Measurements from ENCODE around the gene MMP23B.
"Not testable (repeated sequence)": the region's sequence is repeated elsewhere in the genome, so short reads cannot be mapped to it uniquely, and the experiment has no call there.

The MMP23B gene

GRCh38 chr1:1631782-1632420 lies at the start of gene MMP23B:
Gene MMP23B (plus strand): TSS chr1:1632173. CDS start chr1:1632219, 46 bp downstream.
- no peak for TF ChIP-seq ZNF274 (IDR thresholded peaks at IDR 0.05; ENCODE audit: low read depth, low read length)

GRCh38 chr1:1582585-1583346 lies 49.2 kb upstream of the MMP23B start:
- no peak for TF ChIP-seq ZNF274 (IDR thresholded peaks at IDR 0.05; ENCODE audit: low read depth, low read length)
- no peak overlapping the region for H3K4me3 ChIP-seq (ENCODE audit: low read length)

More at GRCh38 chr1:1631782-1632420, at the start of gene MMP23B:
- H3K4me3 ChIP-seq (ENCODE audit: low read length): no peak within 1 kb of the TSS

- TF ChIP-seq ZNF274 (IDR thresholded peaks at IDR 0.05; ENCODE audit: low read depth, low read length): no peak
- H3K4me3 ChIP-seq (ENCODE audit: low read length): no peak overlapping the region
Observed at GRCh38 chr1:1583347-1584010, 48.5 kb upstream of the MMP23B start.

GRCh38 chr1:1591452-1591851 lies 40.5 kb upstream of the MMP23B start:
- no peak overlapping the region for H3K4me3 ChIP-seq (ENCODE audit: low read length)
- TF ChIP-seq ZNF274 (IDR thresholded peaks at IDR 0.05; ENCODE audit: low read depth, low read length): no peak

- no peak for TF ChIP-seq ZNF274 (IDR thresholded peaks at IDR 0.05; ENCODE audit: low read depth, low read length)
- no peak overlapping the region for H3K4me3 ChIP-seq (ENCODE audit: low read length)
Observed at GRCh38 chr1:1593834-1594601, 38.0 kb upstream of the MMP23B start.

GRCh38 chr1:1594602-1595260 lies 37.2 kb upstream of the MMP23B start:
- H3K4me3 ChIP-seq (ENCODE audit: low read length): no peak overlapping the region
- no peak for TF ChIP-seq ZNF274 (IDR thresholded peaks at IDR 0.05; ENCODE audit: low read depth, low read length)

GRCh38 chr1:1595341-1595740 lies 36.6 kb upstream of the MMP23B start:
- H3K4me3 ChIP-seq (ENCODE audit: low read length): not testable (repeated sequence)

- TF ChIP-seq ZNF274 (IDR thresholded peaks at IDR 0.05; ENCODE audit: low read depth, low read length): no peak
- no peak overlapping the region for H3K4me3 ChIP-seq (ENCODE audit: low read length)
Observed at GRCh38 chr1:1596493-1597274, 35.3 kb upstream of the MMP23B start.

GRCh38 chr1:1597275-1597930 lies 34.6 kb upstream of the MMP23B start:
- TF ChIP-seq ZNF274 (IDR thresholded peaks at IDR 0.05; ENCODE audit: low read depth, low read length): no peak
- no peak overlapping the region for H3K4me3 ChIP-seq (ENCODE audit: low read length)

- no peak overlapping the region for H3K4me3 ChIP-seq (ENCODE audit: low read length)
- no peak for TF ChIP-seq ZNF274 (IDR thresholded peaks at IDR 0.05; ENCODE audit: low read depth, low read length)
Observed at GRCh38 chr1:1598051-1598719, 33.8 kb upstream of the MMP23B start.

GRCh38 chr1:1598720-1599029 lies 33.3 kb upstream of the MMP23B start:
- H3K4me3 ChIP-seq (ENCODE audit: low read length): no peak overlapping the region

More at GRCh38 chr1:1598720-1599029, 33.3 kb upstream of the MMP23B start:
- no peak for TF ChIP-seq ZNF274 (IDR thresholded peaks at IDR 0.05; ENCODE audit: low read depth, low read length)

Measured in GM08714 (cell line).